SH-SY5Y (cell line): ENCODE results near the gene SAMD1.

Source experiments
- GATA2 ChIP-seq: IDR thresholded peaks from 2 replicates; pipeline ENCODE4 v1.6.1; 2011; ENCODE audit warnings: mild to moderate bottlenecking, low read depth, low read length
- GATA3 ChIP-seq: IDR thresholded peaks from 2 replicates; pipeline ENCODE4 v1.6.1; 2011; ENCODE audit warnings: low read depth, mild to moderate bottlenecking, low read length, moderate library complexity

DNA sequence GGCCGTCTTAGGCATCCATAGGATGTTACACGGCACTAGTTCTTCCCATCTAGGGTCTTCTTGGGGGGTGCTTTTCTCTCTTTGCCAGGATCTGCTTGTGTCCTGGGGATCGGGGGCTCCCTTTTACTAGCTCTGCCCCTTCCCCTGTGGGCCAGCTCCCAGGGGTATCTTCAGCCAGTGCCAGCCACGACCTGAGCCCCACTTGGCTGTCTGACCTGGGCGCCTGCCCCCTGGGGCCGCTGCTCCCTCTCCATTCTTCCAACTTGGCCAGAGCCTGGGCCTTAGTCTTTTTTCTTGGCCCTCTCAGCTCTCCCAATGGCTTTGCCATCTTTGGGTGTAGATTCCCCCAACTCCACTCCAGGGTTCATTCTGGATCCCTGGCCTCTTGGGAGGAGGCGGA lies 23.9 kb upstream of the SAMD1 start:
- TF ChIP-seq GATA3 (no peak), GATA2 (no peak)
